ENCODE measurements around the gene LITAF.

The LITAF gene

DNA sequence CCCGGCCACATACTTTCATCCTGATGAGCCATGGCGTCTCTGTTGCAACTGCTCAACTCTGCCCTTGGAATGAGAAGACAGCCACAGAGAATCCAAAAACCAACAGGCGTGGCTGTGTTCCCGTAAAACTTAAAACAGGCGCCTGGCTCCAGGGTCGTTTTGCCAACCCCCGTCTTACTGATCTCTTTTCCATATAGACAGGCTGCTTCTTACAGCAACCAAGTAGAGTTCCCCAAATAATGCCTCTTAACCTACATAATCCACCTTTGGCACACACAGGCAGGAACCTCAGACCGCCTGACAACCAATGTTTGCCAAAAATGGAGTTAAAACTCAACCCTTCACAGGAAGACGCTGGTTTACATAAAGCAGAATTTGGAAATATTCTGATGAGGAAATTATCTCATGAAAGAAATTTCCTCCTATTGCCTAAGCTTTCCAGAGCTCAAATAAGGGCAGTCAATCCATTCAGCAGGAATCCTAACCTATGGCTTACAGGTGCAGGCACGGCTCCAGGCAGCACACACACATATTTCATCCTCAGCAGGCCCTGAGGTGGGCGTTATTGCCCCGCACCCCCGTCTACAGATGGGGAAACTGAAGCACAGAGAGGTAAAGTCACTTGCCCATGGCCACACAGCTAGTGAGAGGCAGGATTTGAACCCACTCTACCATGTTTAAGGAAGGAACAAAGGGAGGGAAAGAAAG lies 35.8 kb downstream of the LITAF start:
- no peak for FAIRE-seq

DNA sequence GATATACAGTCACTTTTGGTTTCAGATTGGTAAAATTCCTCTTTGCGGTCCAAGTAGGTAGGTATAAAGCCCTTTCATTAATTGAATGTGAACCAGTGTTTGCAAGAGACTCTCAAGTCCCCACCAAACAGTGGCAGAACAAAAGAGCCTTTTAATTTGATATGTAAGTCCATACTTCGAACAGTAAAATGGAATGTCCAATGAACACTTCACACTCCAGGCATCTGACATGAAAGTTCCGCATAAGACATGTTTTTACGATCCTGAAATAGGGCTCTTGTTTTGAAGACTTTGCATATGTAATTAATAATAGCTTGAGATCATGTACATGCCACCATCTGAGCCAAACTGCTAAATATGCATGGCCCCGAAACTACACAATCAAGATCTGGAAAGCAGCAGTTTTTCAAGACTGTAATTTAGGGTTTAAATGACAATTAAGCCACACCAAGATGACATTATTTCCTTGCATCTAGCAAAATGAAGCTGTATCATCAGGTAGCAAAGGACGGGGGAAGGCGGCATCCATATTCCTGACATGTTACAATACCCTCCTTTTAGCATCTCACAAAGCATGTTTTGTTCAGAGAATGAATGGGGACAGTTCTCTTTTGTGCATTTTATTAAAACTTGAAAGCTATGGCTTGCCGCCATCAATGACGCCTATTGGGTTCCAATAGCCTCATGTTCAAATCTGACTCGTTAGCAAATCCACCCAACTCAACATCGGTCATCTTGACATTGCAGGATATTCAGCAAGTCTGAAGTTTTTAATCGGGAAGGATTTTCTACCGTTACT lies 39.4 kb downstream of the LITAF start:
- no peak for FAIRE-seq

DNA sequence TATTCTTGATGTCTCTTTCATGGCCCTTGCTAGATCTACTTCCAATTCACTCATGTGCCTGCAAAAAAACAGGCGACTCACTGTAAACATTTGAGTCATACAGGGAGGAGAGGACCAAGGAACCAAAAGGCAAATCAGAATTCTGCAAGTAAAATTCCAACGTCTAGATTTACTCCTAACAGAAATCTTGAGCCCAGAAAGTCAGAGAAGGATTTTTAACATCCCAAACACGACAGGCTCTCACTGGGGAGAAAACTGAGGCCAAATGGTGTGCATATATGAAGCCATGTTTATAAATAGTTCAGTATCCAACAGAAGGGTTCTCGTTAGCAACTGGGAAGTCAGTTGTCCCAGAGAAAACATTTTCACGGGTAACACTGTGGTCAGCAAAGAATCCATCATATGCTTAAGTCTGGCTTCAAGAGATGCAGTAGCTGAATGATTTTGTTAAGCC lies 40.1 kb downstream of the LITAF start:
- no peak for FAIRE-seq

DNA sequence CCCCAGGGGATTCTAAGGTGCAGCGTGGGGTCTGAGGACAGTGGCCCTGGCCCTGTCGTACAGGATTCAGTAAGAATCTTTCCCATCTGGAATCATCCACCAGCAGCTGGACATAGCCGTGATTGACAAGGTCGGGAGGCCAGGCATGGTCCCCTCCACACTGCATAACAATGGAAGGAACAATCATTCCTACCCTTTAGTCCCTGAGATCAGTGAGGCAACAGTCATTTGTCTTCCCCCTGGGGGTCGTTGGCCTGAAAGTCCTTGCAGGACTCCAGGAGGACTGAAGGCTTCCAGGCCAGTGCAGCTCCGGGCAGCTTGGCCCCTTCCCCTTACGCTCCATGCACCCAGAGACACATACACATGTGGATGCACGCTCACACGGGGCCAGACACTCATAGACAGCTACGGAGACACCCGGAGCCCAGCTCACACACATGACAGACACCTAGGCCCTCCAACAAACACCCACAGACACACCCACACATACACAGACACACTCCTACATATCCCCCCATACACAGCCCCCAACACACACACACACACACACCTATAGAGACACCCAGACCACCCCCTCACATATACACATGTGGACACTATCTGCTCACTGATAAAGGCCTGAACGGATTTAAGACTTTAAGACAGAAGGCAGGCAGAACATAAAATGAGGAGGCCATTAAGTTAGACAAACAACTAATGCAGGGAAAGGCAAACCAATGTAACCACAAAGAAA lies 42.9 kb downstream of the LITAF start:
- no peak for FAIRE-seq

DNA sequence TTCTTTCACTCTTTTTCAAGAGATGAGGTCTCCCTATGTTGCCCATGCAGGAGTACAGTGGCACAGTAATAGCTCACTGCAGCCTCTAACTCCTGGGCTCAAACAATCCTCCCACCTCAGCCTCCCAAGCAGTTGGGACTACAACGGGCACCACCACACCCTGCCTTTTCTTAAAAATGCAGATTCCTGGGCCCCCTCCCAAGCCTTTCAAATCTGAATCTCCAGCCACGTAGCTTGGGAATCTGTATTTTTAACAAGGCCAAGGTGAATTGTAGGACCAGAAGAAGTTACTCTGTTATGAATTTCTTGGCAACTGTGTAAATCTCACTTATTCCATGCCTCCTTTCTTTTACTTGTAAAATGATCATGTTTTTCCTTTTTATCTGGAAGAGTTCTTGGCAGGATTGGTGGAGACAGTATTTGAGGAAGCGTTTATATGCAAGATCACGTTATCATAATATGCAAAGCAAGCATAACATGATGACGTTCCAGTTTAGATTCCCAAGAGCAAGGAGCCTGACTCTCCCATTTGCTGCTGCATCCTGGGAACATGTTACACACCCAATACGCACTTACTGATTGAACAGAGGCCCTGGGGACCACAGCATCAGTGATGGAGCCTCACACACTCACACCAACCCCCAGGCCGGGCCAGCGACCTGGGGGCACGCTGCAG lies 44.5 kb downstream of the LITAF start:
- no peak for FAIRE-seq

DNA sequence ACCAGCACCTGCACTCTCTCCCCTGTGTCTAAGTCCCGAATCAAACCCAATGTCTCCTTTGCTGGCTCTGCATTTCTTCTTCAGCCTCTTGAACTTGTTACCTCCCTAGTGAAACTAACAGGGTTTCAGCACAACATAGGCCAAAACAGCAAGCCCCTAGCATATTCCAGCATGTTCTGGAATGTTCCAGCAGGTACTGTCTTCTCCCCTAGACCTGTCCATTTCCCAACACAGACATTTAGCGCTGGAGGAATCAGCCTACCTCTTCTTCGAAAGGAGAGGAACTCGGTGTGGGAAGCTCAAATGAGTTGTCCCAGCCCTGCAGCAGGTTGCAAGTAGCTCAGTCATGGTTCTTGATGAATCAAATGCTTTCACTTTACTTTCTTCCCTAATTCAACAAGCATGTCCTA lies 47.1 kb downstream of the LITAF start:
- FAIRE-seq, result no peak

DNA sequence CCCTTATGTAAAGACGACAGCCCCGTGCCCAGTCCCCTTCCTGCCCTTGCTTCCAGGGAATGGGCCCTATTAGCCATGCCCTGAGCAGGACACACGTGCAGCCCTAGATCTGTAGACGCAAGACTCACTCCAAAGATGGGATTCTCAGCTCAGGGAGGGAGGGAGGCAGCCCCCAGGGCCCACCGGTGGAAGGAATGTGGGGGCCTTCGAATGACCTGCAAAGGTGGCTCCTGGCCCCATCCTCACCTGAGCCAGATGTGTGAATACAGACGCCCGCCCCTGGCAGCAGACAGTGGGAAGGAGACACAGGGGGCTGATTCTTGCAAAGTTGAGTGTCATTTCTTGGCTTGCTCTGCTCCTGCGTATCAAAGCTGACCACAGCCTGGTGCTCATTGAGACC lies 47.8 kb downstream of the LITAF start:
- FAIRE-seq, result no peak

DNA sequence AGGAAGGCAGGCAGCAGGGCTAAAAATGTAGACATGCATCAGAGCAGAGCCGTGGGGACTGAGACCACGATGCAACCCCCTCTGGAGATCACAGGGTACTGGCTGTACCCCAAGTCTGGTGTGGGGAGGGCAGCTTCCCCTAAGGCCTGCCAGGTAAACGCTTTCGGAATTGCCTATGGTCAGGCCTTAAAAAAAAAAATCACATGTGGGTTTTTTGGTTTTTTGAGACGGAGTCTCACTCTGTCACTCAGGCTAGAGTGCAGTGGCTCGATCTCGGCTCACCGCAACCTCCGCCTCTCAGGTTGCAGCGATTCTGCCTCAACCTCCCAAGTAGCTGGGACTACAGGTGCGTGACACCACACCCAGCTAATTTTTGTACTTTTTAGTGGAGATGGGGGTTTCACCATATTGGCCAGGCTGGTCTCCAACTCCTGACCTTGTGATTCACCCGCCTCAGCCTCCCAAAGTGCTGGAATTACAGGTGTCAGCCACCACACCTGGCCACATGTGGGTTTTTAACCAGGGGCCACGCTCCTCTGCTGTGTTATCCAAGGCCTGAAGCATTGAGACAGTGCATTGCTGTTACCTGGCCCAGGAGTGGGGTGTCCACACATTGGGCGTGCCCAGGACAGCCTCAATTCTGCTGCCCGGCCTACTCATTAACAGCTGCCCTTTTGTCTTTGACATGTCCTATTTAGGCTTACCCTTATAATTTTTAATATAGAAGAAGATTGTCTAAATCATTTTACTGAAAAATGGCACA lies 50.4 kb downstream of the LITAF start:
- FAIRE-seq, result no peak

DNA sequence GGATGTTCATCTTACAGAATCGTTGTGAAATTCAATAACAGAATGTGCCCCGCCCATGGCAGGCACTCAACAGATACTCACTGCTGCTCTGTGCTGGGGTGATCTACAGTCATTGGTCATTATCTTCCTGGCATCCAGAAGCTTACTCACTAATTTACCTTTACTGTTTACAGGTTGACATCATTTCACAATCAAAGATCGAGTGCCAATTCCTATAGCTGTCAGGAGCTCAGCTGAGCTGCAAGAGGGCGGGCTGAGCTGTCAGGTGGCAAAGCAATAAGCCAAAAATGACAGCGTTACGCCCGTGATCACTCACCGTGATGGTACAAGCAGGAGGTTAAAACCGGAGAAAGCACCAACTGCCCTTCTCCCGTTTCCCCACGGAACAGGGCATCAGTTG lies 51.2 kb downstream of the LITAF start:
- no peak for FAIRE-seq

DNA sequence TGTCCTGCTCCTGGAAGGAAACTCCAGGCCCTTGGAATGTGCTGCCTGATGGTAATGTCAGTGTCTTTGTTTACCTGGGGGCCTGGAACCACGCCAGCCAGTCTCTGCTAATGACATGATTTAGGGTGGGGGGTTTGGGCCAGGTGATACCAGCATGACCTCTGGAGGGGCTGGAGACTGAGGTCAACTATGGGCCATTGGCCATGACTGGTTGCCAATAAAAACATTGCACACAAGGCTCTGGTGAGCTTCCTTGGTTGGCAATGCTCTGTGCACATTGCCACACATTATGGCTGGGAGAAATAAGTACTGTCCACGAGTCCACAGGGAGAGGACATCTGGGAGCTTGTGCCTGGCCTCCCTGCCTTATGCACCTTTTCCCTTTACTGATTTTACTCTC lies 52.5 kb downstream of the LITAF start:
- FAIRE-seq, result no peak

DNA sequence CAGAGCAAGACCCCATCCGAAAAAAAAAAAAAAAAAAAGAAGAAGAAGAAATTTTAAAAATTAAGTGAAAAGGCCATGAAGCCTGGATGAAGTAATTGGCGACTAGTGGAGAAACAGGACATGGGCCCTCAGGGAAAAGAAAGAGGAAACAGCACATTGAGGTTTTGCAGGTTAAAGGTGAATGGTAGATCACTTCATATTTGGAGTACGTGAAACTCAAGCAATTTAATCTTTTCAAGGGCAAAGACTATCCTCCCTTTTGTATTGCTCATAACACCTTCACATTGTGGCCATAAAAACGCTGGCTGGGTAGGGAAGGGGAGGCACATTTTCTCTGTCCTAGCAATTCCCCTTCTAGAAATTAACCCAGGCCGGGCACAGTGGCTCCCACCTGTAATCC lies 53.1 kb downstream of the LITAF start:
- no peak for FAIRE-seq

DNA sequence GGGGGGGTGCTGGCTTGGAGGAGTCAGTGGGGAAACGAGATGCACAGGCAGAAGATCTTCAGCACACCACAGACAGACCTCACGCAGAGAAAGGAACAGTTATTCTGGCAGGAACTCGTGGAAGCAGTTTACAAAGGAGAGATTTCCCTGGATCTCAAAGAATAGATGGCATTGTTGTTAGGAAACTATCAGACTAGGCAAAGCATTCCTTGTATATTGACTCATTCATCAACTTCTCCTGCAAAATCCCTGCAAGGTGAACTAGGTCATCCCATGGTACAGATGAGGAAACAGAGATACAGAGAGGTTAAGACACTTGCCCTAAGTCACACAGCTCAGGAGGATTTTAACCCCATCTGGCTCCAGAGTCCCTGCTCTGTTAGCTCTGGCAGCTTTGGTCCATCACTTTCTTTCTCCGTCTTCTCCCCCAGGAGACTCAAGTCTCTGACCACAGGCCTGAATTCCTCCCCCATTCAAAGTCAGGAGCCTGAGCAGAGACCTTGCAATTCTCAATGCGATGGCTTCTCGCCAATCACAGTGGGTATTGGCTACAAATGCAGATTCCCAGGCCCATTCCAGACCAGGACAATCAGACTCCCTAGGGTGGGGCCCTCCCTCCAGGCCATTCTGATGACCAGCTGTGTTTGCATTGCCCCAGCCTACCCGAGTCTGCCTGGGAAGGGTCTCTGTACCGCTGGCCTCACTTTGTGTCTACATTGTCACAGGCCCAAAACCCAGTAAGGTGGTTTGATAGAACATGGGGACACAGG lies 56.4 kb downstream of the LITAF start:
- no peak for FAIRE-seq

DNA sequence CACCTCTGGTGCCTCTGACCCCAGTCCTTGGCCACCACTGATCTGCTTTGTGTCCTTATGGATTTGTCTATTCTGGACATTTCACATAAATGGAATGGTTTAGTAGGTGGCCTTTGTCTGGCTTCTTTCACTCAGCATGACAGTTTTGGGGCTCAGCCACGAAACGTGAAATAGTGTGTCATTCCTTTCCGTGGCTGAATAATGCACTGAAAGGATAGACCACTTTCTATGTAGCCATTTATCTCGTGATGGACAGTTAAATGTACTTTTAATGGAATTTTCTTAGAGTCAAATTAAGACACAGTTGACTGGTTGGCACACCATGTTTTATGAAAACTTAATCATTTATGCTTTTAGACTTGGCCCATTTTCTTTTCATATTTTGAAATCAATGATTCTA lies 57.4 kb downstream of the LITAF start:
- FAIRE-seq, result no peak

DNA sequence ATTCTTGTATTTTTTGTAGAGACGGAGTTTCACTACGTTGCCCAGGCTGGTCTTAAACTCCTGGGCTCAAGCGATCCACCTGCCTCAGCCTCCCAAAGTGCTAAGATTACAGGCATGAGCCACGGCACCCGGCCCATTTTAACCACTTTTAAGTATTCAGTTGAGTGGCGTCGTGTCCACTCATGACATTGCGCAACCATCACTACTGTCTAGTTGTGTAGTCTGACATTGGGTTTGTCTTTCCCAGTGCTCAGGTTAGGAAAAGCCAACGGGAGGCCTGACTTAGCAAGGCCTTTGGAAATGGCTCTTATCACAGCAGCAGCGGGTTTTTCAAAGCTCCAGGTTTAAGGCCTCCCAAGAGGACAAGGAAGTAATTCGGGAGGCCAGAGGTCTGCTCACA lies 58.7 kb downstream of the LITAF start:
- FAIRE-seq, result no peak

DNA sequence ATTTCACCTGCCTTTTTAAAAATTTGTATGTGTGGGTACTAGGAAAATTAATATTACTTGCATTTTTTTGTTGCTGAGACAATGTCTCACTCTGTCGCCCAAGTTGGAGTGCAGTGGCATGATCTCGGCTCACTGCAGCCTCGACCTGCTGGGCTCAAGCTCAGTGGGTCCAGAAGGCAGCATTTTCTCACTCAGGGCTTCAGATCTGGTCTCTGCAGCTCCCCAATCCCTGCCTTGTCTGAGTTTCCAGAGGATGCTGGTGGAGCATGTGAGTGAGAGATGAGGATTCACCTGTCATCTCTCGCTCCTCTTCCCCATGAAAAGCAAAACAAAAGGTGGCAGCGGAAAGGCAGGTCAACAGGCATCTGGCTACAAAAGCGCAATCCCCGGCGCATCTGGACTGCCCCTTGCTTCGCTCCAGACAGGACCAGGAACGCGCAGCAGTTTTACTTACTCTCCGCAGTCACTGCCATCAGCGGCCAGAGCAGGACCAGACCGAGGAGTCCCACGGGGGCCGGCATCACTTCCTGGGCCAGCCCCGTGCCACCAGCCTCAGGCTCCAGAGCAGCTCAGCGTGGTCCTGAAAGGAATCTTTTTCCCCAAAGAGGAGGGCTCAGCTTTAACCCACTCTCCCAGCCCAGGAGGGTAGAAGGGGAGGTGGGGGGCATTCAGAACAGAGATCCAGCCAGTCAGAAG lies 59.9 kb downstream of the LITAF start:
- FAIRE-seq, result no peak

DNA sequence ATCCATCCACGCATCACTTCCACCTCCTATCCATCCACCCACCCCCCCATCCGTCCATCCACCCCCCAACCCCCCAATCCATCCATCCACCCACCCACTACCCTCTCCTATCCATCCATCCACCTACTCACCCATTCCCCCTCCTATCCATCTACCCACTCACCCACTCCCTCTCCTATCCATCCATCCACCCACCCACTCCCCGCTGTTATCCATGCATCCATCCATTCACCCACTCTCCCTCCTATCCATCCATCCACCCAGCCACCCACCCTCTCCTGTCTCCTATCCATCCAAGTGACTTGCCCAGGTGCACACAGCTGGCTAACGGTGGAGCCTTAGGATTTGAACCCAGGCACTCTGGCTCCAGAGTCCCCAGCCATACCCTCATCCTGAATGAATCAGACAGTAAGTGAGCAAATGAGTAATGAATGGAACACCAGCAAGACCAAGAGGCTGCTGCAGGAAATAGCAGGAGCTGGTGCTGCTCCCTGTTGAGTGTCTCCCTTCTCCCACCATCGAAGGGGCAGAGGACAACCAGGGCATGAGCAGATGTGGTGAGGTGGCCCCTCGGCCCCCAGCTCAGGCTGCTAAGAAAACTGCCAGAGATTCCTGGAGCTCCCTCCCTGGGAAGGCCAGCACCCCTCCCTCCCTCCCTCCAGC lies 62.5 kb downstream of the LITAF start:
- no peak for FAIRE-seq

DNA sequence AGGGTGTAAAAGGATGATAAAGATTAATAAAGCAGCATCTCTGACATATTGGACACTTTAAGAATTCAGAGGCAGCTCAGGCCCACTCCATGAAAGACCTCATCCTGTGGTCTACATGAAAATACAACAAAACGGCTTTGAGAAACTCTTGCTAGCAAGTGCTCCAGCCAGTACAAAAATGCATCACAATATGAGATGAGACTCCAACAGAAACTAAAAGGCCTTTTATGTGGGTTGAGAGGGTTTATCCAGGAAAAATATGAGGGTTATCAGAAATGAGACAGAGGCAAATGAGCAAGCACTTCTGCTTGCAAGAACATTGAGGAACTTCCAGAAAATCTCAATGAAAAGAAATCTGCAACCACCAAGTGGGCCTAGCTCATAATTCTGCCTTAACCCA lies 65.7 kb downstream of the LITAF start:
- no peak for FAIRE-seq

DNA sequence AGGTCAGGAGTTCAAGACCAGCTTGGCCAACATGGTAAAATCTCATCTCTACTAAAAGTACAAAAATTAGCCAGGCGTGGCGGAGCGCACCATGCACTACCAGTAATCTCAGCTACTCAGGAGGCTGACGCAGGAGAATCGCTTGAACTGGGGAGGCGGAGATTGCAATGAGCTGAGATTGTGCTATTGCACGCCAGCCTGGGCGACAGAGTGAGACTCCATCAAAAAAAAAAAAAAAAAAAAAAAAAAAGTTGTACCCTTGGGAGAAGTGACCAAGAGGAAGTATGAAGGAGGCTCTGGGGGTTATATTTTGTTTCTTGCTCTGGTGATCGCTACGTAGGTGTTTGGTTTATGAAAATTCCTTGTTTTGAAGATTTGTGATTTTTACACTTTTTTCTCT lies 66.3 kb downstream of the LITAF start:
- no peak for FAIRE-seq

DNA sequence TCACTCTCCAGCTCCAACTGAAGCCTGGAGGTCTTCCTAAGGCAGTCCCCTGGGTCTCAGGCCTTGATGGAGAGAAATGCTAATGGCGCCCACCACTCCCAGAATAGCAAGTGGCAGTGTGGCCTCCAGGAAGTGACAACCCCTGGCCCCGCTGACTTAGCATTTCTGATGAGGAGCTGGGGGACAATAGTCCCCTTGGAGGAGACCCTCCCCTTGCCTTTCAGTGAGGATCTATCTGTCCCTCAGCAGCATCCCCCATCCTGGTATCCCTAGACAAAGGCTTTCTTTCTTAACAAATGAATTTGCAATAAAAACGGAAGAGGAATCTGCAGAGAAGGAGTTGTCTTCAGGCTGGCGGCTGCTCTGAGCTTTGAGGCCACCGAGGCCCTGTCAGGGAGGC lies 68.8 kb downstream of the LITAF start:
- no peak for FAIRE-seq
